ENCODE results near the gene MTMR1.
A peak's percentile ranks its signal among the peaks of the same experiment; 100 is the strongest.

MTMR1 gene

DNA sequence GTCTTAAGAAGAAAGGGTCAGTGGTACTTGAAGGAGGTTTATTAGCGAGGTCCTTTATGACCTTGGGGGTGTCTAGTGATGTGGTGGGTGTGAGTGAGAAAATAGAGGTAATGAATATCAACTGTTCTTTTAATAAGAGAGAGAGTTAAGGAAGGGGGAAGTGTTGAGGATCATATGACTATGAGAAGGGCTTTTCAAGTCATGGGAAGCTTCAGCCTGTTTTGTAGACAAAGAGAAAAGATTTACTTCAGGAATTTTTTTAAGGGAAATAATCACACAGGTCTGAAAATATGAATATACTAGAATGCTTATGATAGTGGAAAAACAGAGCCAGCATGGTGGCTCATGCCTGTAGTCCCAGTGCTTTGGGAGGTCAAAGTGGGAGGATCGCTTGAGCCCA is 41.3 kb upstream of the MTMR1 start:
- no peak for DNase-seq (ENCODE audit: low read depth)
- TF ChIP-seq, protein P1, sequence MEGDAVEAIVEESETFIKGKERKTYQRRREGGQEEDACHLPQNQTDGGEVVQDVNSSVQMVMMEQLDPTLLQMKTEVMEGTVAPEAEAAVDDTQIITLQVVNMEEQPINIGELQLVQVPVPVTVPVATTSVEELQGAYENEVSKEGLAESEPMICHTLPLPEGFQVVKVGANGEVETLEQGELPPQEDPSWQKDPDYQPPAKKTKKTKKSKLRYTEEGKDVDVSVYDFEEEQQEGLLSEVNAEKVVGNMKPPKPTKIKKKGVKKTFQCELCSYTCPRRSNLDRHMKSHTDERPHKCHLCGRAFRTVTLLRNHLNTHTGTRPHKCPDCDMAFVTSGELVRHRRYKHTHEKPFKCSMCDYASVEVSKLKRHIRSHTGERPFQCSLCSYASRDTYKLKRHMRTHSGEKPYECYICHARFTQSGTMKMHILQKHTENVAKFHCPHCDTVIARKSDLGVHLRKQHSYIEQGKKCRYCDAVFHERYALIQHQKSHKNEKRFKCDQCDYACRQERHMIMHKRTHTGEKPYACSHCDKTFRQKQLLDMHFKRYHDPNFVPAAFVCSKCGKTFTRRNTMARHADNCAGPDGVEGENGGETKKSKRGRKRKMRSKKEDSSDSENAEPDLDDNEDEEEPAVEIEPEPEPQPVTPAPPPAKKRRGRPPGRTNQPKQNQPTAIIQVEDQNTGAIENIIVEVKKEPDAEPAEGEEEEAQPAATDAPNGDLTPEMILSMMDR (IDR thresholded peaks at IDR 0.05; ENCODE audit: control insufficient read depth, insufficient read depth, low read depth, low read length, missing control alignments) = no peak
- H3K4me3 ChIP-seq (ENCODE audit: control insufficient read depth, low read depth, low read length) = no peak overlapping the region

DNA sequence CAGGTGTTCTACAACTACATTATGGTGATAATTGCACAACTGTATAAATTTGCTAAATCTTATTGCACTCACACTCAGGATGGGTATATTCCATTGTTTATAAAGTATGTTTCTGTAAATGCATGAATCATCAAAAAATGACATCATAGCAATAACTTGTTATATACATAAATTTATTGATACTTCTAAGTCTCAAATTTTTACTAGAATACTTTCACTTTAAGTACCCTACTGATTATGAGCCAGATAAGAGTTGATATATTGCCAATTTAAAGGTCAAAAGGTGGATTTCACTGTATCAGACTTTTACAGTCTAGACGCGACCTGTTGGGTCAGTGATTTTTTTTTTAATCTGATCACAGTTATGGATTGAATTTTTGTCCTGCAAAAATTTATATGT is 37.4 kb upstream of the MTMR1 start:
- H3K4me3 ChIP-seq (ENCODE audit: control insufficient read depth, low read depth, low read length) = no peak overlapping the region
- DNase-seq (ENCODE audit: low read depth) = no peak
- TF ChIP-seq, protein P1 (IDR thresholded peaks at IDR 0.05; ENCODE audit: control insufficient read depth, insufficient read depth, low read depth, low read length, missing control alignments) = no peak

DNA sequence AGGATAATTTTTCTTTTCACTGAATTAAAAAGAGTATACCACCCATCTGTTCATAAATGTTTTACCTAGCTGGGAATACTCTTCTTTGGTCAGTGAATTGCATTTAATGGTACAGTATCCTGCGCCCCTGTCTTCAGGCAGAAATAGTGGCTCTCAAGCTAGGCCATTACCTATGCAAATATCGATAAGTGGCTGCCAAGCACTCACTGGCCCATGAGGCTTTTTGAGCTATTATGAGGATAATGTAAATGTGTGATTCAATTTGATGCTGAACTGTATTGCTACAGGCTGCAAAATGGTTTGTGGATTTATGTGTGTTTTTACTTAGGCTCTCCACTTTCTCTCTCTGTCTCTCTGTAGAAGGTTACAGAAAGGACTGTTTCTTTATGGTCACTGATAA is 30.1 kb upstream of the MTMR1 start:
- TF ChIP-seq, protein P1 (IDR thresholded peaks at IDR 0.05; ENCODE audit: control insufficient read depth, insufficient read depth, low read depth, low read length, missing control alignments) = no peak
- no peak for DNase-seq (ENCODE audit: low read depth)
- no peak overlapping the region for H3K4me3 ChIP-seq (ENCODE audit: control insufficient read depth, low read depth, low read length)

DNA sequence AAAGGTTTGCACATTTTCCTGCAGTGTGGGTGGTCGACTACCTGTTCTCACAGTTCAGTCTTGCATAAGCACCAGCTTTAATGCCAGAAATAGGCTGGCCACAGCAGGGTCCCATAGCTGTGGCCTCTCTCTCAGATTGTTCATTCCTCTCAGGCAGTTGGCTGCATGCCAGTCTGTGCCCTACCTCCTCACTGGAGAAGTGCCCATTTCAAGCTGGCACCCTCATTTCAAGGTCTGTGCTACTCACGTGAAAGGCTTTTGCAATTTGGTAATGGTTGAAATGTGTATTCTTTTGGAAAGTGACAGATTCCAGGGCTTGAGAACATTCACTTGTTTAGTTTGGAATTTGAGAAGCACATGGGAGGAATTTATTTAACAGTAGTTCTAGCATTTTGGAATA is 28.9 kb upstream of the MTMR1 start:
- no peak for DNase-seq (ENCODE audit: low read depth)
- TF ChIP-seq, protein P1 (IDR thresholded peaks at IDR 0.05; ENCODE audit: control insufficient read depth, insufficient read depth, low read depth, low read length, missing control alignments) = no peak
- no peak overlapping the region for H3K4me3 ChIP-seq (ENCODE audit: control insufficient read depth, low read depth, low read length)

DNA sequence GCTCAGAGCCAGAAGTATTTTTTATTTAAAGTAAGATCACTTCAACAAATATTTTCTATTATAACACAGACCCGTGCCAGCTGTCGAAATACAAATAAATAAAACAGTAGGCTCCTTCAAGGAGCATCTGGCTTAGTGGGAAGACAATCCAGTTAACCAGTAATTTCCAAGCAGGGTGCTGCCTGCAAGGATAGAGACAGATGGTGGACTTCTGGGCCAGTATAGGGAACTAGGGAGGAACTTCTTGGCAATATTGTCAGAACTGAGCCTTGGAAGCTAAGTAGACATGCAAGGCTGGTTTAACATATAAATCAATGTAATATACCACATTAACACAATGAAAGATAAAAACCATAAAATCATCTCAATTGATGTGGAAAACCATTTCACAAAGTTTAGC is 17.0 kb upstream of the MTMR1 start:
- TF ChIP-seq, protein P1 (IDR thresholded peaks at IDR 0.05; ENCODE audit: control insufficient read depth, insufficient read depth, low read depth, low read length, missing control alignments) = no peak
- no peak for DNase-seq (ENCODE audit: low read depth)
- H3K4me3 ChIP-seq (ENCODE audit: control insufficient read depth, low read depth, low read length) = no peak overlapping the region

DNA sequence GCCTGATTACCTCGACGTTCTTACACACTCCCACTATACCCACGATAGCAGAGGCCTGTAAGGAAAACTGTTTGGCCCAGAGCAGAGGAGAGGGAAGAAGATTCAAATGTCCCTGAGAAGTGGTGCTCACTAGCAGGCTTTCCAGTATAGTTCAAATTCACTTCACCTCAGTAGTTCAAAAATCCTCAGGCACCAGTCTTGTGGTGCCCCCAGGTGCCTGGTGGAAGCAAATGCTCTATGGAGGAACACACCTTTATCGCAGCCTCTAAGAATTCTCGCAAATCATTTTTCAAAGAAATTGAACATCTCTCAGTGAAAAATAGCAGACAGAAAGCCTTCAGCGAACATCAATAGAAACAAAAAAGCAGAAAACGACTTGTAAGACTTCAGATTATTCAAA is 12.2 kb upstream of the MTMR1 start:
- TF ChIP-seq, protein P1 (IDR thresholded peaks at IDR 0.05; ENCODE audit: control insufficient read depth, insufficient read depth, low read depth, low read length, missing control alignments) = peak; percentile 41
- no peak for DNase-seq (ENCODE audit: low read depth)

DNA sequence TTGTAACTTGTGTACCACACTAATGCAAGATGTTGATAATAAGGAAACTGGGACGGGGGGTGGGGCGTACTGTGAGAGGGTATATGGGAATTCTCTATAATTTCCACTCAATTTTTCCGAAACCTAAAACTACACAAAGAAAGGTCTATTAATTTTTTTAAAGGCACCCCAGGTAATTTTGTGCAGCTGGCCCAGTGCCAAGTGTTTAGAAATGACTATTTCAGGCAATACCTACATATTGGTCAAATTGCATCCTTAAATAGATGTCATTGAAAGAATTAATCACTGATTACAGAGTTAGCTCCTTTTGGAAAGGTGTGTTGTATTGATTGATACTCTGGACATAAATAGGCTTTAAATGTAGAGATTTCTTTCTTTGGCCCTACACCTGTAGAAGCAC is 10.1 kb upstream of the MTMR1 start:
- H3K4me3 ChIP-seq (ENCODE audit: control insufficient read depth, low read depth, low read length) = no peak overlapping the region
- TF ChIP-seq, protein P1 (IDR thresholded peaks at IDR 0.05; ENCODE audit: control insufficient read depth, insufficient read depth, low read depth, low read length, missing control alignments) = no peak
- no peak for DNase-seq (ENCODE audit: low read depth)

More for the DNA sequence above, 12.2 kb upstream of the MTMR1 start:
- H3K4me3 ChIP-seq (ENCODE audit: control insufficient read depth, low read depth, low read length) = no peak overlapping the region

All from AG09309 (cell line).